GM20431 (cell line): ENCODE results near the gene TRAF4.
"Not testable (repeated sequence)": the region's sequence is repeated elsewhere in the genome, so short reads cannot be mapped to it uniquely, and the experiment has no call there.

ENCODE experiments used
- in situ Hi-C: fragments of 300-500 bp; cut with MseI, MboI; formaldehyde crosslinking; loops from one replicate; pipeline ENCODE4 v1.15.0; 2020; ENCODE audit warnings: low sequenced_read_pairs; ENCODE audit not compliant: unreplicated experiment

TRAF4 gene

DNA sequence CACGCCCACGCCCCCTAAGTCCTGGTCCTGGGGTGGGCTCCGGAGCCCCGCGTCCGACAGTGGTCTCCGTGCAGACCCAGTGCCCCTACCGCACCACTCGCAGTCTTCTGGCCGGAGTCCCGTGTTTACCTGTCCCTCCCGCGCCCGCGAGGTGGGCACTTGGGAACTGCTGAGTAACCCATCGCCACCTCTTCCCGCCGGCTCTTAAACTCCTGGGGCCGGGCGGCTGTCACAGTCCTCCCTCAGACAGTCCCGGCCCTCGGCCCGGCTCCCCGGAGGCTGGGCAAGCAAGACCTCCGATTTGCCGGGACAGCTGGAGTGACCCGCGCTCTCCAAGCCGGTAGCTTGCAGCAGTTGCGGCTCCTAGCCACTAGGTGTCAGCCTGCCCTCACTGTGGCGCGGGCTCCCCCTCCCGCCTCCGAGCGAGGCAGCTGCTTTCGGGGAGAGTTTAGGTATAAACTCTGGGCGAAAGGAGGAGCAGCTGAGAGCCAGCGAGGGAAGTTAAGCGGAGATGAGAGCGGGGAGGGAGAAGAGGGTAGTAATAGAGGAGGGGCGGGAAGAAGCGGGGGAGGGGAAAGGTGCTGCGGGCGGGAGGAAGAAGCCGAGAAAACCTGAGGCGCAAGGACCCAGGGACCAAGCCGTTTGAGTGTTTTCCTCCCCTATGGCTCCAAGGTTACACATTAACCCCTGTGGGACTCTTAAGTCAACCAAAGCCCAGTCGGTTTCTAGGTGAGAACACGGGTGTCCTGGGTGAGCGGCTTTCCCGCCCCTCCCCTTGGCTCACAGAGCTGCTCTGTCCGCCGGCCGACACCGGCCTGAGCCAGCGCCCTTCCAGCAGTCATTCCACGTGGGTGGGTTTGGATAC is 17.0 kb upstream of the TRAF4 start:
- in situ Hi-C loops, result no loop called here

DNA sequence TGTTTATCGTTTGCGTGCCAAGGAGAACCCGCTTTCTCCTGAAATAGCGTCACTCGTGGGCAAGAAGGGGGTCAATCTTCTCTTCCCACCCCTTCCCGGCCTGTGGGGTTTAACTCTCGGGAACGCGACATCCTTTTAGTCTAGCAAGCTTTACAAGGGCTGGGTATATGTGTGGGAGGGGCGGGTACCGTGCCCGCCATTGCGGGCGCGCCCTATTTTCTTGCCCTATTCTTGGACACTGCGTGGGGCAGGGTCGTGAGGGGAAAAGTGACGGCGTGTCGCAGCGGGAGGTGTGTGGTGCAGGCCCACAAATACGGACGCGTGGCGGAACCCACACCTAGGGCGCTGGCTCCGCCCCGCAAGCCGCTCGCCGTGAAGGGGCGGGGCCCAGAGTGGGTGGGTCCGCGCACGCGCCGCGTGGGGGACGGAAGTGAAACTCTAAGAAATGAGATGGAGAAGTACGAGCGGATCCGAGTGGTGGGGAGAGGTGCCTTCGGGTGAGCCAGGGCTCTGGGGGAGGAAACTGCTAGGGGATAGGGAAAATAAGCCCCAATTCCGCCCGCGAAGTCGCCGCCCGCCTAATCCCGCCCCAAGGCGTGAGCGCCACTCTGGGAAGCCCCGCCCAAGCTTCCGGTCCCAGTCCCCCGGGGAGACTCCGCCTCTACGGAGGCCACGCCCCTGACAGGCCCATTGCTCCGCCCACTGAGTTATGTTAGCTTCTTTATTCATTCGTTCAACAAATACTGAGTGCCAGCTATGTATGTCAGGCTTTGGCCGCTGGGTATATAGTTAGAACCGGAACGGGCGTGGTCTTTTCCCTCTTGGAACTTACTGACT is 15.2 kb upstream of the TRAF4 start, which contains the start of gene NEK8:
Gene NEK8 (plus strand): TSS at position 425 of the 837 bp plus-strand sequence. CDS start 26 bp downstream, at position 451.
- in situ Hi-C loops, result no loop called here

DNA sequence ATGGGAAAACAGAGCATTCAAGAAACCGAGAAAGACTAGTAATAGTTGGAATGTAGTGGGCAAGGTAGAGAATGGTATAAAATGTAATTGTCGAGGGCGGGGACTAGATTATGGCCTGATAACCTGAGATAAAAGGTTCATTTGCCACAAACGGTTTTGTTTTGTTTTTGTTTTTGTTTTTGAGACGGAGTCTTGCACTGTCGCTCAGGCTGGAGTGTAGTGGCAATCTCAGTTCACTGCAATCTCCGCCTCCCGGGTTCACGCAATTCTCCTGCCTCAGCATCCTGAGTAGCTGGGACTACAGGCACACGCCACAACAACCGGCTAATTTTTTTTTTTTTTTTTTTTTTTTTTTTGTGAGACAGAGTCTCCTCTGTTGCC is 13.9 kb upstream of the TRAF4 start:
- in situ Hi-C loops, result no loop called here

DNA sequence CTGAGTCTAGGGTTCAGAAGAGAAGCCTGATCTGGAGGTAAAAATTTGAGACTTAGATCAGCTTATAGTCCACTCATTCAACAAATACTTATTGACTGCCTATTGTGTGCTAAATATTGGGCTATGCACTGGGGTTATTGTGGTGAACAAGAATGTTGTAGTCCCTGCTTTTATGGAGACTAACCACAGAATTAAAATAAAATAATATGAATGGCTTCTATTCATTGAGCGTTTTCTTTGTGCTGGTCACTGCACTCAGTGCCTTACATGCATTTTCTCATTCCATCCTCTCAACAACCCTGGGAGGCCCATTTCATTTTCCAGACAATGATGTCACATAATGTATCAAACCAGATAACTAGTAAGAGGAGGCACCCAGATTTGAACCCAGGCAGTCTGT is 10.5 kb upstream of the TRAF4 start:
- in situ Hi-C loops, result no loop called here

DNA sequence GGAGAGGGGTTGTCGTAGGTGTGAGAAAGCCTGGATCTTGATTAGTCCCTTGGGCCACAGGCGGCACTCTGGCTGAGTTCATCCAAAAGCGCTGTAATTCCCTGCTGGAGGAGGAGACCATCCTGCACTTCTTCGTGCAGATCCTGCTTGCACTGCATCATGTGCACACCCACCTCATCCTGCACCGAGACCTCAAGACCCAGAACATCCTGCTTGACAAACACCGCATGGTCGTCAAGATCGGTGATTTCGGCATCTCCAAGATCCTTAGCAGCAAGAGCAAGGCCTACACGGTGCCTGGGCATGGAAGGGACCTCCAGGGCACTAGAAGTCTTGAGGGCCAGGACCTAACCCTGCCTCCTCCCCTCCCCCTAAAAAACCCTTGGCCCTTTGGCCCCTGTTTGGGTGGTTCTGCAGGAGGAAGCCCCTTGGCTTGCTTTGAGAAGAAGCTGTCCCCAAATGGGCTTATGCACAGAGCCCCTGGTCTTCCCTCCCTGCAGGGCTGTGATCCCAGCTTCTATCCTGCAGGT is 9.0 kb upstream of the TRAF4 start:
- in situ Hi-C loops, result no loop called here

DNA sequence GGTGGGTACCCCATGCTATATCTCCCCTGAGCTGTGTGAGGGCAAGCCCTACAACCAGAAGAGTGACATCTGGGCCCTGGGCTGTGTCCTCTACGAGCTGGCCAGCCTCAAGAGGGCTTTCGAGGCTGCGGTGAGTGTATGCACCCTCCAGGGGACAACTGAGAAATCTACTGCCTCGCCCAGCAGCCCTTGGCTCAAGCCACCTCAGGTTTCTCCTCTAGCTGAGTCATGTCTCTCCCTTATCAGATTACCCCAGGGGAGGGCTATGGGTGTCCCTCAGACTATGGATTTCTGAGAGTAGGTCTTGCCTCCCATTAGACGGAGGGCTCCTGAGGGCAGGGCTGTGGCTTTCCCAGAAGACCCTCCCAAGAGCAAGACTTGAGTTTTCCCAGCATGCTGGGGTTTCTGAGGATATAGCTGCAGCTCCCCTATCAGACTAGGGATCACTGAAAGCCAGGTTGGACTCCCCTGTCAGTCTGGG is 8.5 kb upstream of the TRAF4 start:
- in situ Hi-C loops, result no loop called here

DNA sequence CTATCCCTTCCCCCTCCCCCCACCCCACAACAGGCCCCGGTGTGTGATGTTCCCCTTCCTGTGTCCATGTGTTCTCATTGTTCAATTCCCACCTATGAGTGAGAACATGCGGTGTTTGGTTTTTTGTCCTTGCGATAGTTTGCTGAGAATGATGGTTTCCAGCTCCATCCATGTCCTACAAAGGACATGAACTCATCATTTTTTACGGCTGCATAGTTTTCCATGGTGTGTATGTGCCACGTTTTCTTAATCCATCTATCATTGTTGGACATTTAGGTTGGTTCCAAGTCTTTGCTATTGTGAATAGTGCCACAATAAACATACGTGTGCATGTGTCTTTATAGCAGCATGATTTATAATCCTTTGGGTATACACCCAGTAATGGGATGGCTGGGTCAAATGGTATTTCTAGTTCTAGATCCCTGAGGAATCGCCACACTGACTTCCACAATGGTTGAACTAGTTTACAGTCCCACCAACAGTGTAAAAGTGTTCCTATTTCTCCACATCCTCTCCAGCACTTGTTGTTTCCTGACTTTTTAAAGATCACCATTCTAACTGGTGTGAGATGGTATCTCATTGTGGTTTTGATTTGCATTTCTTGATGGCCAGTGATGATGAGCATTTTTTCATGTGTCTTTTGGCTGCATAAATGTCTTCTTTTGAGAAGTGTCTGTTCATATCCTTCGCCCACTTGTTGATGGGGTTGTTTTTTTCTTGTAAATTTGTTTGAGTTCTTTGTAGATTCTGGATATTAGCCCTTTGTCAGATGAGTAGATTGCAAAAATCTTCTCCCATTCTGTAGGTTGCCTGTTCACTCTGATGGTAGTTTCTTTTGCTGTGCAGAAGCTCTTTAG is 7.7 kb upstream of the TRAF4 start:
- in situ Hi-C loops, result not testable (repeated sequence)

DNA sequence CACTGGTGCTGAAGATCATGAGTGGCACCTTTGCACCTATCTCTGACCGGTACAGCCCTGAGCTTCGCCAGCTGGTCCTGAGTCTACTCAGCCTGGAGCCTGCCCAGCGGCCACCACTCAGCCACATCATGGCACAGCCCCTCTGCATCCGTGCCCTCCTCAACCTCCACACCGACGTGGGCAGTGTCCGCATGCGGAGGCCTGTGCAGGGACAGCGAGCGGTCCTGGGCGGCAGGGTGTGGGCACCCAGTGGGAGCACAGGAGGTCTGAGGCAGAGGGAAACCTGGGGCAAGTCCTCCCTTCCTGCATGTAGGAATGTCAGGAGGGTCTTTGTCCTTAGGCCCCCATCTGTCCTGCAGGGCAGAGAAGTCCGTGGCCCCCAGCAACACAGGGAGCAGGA is 6.5 kb upstream of the TRAF4 start:
- in situ Hi-C loops, result no loop called here

DNA sequence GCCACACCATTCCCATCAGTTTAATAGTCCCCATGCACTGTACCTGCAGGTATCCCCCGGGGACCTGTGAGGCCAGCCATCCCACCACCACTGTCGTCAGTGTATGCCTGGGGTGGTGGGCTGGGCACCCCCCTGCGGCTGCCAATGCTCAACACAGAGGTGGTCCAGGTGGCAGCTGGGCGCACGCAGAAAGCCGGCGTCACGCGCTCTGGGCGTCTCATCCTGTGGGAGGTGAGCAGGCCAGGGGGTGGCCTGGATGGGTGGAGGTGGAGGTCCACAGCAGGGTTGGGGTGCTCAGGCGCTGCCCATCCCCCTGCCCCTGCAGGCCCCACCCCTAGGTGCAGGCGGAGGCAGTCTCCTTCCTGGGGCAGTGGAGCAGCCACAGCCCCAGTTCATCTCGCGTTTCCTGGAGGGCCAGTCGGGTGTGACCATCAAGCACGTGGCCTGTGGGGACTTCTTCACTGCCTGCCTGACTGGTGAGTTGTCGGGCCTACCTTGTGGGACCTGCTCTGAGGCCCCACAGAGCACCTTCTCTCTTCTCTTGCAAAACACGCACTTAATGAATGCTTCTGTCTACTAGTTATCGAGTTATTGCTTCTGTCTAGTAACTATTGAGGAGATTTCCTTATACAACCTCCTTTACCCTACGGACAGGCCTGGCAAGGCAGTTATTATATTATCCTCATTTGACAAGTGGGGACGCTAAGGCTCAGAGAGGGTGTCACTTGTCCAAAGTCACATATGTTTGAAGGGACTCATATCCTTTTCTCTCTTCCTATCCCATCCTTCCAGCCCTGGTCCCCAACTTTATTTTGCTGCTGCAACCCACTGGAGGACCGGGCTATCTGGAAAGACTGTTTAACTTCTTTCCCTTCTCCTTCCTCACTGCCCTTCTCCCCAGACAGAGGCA is 5.8 kb upstream of the TRAF4 start:
- in situ Hi-C loops, result no loop called here

DNA sequence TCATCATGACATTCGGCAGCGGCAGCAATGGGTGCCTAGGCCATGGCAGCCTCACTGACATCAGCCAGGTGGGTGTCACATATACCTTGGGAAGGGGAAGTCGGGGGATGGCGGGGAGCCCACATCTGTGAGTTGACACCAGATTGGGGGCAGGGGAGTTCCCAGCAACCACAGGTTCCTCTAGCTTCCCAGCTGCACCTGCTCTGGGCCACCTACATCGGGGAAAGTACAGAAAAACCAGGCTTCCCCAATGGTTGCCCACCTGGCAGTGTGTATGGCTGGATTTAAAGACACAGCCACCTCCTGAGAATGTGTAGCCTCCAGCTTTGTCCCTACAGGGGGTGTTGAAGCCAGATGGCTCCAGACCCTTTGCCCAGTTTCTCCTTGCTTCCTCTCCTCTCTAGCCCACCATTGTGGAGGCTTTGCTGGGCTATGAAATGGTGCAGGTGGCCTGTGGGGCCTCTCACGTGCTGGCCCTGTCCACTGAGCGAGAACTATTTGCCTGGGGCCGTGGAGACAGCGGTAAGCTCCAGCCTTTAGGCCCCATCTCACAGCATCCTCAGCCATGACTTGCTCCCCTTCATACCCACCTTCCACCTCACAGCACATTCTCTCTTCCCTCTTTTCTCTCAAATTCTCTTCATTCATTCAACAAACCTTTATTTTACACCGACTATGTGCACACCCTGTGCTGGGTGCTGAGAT is 5.0 kb upstream of the TRAF4 start:
- in situ Hi-C loops, result no loop called here

DNA sequence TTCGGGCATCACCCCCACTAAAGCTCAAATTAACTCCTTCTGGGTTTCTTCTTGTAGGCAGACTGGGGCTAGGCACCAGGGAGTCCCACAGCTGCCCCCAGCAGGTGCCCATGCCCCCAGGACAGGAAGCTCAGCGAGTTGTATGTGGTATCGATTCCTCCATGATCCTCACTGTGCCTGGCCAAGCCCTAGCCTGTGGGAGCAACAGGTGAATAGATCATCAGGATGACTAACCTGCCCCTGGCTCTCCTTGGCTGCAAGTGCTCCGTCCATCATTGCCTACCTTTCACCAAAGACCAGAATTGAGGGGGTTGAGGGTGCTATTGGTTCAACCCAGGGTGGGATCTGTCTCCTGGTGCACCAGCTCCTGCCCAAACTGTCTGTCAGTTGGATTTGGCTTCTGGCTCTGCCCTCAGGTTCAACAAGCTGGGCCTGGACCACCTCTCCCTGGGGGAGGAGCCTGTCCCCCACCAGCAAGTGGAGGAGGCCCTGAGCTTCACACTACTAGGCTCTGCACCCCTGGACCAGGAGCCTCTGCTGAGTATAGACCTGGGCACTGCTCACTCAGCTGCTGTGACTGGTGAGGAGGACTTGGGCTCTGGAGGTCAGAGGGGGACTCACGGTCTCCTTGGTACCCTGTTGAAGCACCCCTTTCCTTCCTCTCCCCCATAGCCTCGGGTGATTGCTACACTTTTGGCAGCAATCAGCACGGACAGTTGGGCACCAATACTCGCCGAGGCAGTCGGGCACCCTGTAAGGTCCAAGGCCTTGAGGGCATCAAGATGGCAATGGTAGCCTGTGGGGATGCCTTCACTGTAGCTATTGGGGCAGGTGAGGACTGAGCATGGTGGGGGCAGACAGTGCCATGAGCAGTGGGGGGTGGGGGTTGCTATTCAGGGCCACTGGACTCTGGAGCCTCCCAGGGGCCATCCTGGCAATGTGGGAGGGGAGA is 3.1 kb upstream of the TRAF4 start:
- in situ Hi-C loops, result no loop called here

DNA sequence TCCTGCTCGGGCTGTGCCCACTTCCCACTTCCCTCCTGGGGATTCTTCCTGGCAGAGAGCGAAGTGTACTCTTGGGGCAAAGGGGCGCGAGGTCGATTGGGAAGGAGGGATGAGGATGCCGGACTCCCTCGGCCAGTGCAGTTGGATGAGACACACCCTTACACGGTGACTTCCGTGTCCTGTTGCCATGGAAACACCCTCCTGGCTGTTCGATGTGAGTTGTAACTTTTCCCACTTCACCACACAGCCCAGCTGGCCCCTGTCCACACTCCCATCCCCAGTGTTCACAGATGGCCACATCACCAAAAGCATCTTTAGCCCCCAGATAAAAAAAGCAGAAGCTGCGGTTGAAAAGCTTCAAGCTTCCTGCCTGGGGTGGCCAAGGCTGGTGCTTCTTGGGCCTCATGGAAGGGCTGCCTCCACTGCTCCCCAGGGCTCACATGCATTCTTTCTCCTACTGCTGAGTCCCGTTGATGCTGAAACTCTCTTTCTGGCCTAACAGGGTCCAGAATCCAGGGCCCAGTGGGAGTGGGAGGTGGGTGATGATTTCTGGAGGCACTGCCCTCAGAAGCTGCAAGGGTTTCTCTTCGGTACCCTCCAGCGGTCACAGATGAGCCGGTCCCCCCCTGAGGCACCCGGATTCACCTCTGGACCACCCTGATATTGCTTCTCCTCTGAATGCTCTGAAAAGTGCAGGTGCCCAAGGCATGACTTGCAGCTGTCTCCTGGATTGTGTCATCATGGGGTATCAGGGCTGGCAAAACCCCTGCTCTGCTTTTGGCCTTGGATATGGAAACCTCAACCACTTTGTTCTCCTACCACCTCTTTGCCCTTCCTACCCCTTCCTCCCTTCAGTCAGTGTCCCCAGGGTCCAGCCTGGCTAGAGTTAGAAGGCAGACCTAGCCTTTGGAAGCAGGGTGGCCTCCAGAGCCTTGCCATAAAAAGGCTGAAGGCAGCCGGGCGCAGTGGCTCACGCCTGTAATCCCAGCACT is 2.2 kb upstream of the TRAF4 start:
- in situ Hi-C loops, result no loop called here

DNA sequence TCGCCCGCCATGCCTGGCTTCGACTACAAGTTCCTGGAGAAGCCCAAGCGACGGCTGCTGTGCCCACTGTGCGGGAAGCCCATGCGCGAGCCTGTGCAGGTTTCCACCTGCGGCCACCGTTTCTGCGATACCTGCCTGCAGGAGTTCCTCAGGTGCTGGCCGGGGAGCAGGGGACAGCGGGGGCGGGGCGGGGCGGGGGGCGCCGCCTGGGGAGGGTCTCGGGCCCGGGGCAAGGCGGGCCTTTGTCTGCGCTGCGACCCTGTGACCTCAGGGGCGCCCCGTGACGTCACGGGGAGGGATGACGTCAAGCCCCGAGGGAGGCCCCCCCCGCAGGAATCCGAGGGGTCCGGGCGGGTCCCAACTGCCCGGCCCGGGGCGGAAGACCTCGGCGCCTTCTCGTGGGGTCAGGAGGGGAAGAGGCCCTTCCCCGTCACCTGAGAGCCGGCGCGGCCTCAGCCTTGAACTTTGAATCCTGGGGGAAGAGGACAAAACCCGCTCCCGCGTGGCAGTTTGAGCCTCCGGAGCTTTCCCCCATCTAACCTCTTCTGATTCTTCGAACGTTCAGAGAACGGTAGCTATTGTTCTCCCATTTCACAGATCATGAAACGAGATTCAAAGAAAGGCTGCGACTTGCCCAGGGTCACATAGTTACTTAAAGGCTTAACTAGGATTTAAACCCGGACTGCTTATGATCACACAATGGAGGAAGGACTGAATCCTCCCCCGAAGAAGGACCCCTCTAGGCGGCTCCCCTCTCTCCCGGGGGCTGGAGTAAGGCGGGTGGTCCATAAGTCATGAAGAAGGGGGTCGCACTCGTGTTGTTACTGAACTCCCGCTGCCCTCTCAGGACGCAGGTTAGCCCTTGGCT is 527 bp downstream of the TRAF4 start:
- in situ Hi-C loops, result no loop called here

DNA sequence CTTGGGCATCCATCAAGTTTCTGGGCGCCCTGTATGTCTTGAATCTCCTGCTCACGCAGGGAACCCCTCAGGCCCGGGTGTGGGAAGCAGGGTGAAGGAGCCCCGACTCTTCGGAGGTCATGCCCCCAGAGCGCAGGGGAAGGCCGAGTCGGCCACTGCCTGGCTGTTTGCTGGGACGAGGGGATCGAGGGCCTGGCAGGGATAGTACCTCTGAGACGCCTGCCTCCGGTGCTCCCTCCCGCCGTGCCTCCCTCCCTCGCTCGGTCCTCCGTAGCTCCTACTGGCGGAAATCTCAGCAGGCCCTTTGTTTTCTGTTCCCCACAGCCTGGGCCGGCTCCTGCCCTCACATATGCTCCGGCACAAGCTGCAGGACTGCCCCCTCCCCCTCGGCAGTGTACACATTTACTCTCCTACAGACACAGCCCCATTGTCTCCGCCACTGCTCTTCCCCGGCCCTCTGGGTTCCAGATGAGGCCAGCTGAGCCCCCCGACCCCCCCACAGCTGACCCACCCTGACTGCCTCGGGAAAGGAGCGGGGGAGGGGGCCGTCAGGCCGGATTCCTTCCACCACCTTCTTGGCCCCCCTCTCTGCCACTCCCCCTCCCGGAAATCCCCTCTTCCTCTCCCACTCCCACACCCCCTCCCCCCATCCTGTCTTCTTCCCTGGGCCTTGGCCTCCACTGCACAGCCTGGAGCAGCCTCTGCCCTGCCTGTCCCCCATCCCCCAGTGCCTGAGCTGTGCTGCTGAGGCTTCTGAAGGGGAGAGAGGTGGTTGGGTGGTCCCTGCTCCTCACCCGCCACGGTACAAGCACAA is 1.4 kb downstream of the TRAF4 start:
- in situ Hi-C loops, result no loop called here
